ENCODE measurements around the gene AKT1. TPM values are rescaled to one million over a fixed set of nuclear protein-coding genes. Genes with fewer than 3 reads are reported as not detected.

Gene AKT1
- total RNA-seq, 3 donors from 2014 or later: 91.9 to 119 (median 116) TPM

- no peak for TF ChIP-seq POLR2AphosphoS5 (IDR thresholded peaks at IDR 0.05)
- no peak for TF ChIP-seq CTCF (IDR thresholded peaks at IDR 0.05)
- TF ChIP-seq POLR2A (IDR thresholded peaks at IDR 0.05): no peak
- Histone ChIP-seq H3K27ac (peak overlapping the region in 1 of 2 donors; percentile 29), H3K4me3 (no peak overlapping the region), H3K4me1 (peaks cover 28 to 56% of the 10 kb centered on the region in 2 donors), H3K27me3 (no peaks in the 10 kb centered on the region), H3K9me3 (no peaks in the 10 kb centered on the region), H3K36me3 (no peaks in the 10 kb centered on the region)
- DNase-seq (ENCODE audit: low spot score in 2 of 2): no peak
- intact Hi-C loops (cut with DNase I; ENCODE audit: low total_unique reads): no loop called here
These were observed 5.5 kb downstream of the AKT1 start for GRCh38 chr14:104789752-104790743.

DNA sequence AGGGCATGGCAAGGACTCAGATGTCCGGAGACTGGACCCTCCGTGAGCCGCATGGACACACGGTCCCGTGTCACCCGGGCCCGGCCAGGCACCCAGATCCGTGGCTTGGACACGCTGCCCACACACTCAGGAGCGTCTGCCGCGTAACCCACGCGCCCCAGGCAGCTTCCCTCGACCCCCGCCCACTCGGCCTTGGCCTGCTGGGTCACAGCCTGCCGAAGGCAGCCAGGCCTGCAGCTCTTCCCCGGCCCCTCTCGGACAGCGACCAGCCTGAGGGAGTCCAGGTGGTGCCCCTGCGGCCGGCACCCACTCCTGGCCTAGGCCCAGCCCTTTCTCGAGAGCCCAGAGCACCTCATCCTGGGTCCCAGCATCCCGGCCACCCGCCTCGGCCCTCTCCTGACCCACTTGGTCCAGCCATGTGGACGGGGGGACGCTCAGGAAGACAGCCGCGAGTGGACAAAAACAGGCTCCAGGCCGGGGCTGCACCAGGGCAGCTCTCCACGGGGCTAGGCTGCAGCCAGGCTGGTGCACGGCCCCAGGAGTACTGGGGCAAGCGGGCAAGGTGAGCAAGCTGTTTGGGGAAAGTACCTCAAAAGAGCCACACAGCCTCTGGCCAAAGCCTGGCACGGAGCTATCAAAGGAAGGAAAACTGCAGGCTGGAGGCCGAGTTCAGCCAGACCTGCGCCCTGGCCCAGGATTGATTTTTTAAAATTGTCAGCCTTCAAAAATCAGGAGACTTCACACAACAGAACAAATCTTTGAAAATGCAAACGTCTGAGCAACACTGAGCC is 6.5 kb downstream of the AKT1 start:
- no peaks in the 10 kb centered on the region for H3K9me3 ChIP-seq
- peak overlapping the region in 1 of 3 donors; percentile 39 for H3K4me3 ChIP-seq
- intact Hi-C loops (cut with DNase I; ENCODE audit: low total_unique reads): no loop called here
- no peak for DNase-seq (ENCODE audit: low spot score in 2 of 2)
- no peaks in the 10 kb centered on the region for H3K36me3 ChIP-seq
- H3K27ac ChIP-seq: peak overlapping the region in 1 of 2 donors; percentile 73
- no peaks in the 10 kb centered on the region for H3K27me3 ChIP-seq
- H3K4me1 ChIP-seq: peaks cover 32 to 60% of the 10 kb centered on the region in 2 donors
- no peak for TF ChIP-seq POLR2A (IDR thresholded peaks at IDR 0.05)
- TF ChIP-seq POLR2AphosphoS5 (IDR thresholded peaks at IDR 0.05): no peak
- no peak for TF ChIP-seq CTCF (IDR thresholded peaks at IDR 0.05)

DNA sequence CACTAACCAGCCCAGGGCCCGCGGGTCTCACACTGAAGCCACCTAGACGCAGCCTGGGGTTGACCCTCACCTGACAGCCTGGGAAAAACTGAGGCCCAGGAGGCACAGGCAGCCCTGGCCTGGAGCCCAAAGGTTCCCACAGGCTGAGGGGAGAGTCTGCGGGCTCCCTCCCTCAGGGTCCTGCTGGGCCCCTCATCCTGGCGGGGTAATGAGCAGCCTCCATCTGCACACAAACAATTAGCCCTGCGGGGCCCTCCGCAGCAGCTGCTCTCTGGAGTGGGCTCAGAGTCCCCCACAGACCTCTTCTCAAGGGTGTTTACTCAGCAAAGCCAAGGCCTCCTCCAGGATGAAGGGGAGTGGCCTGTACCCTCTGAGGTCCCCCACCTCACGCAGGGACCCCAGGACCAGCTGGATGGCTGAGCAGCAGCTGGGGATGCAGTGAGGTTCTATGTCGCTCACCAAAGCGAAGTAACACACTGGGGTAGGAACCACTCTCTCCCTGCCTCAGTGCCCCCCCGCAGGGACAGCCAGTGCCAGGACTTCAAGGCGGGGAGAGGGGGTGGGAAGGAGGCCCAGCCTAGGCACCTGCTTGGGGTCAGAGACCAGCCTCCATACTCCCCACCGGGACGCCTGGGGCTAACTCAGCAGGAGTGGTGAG is 7.3 kb downstream of the AKT1 start:
- Histone ChIP-seq H3K27me3 (no peaks in the 10 kb centered on the region), H3K9me3 (no peaks in the 10 kb centered on the region), H3K4me3 (no peak overlapping the region), H3K36me3 (no peaks in the 10 kb centered on the region), H3K27ac (peak overlapping the region in 1 of 2 donors; percentile 73), H3K4me1 (peaks cover 32 to 52% of the 10 kb centered on the region in 2 donors)
- intact Hi-C loops (cut with DNase I; ENCODE audit: low total_unique reads): no loop called here
- DNase-seq (ENCODE audit: low spot score in 2 of 2): no peak
- TF ChIP-seq POLR2AphosphoS5 (IDR thresholded peaks at IDR 0.05) (no peak), CTCF (IDR thresholded peaks at IDR 0.05) (no peak), POLR2A (IDR thresholded peaks at IDR 0.05) (no peak)

DNA sequence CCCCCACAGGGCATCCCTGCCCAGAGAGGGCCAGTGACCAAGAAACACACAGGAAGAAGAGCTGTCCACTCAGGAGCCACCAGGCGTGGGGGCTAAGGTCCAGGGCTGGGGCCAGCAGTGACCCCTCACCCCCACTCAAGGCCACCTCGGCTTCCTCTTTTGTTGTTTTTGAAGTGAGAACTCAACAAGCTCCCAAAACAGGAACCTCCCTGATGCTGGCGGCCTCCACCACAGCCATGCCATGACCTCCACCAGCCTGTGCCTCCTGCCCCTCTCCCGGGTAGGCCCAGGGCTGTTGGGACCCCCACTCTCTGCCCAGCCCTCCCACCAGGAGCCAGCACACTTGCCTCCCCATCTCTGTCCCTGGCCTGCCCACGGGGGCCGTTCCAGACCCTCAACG is 7.8 kb downstream of the AKT1 start:
- H3K4me1 ChIP-seq: peaks cover 32 to 48% of the 10 kb centered on the region in 2 donors
- no peak overlapping the region for H3K4me3 ChIP-seq
- intact Hi-C loops (cut with DNase I; ENCODE audit: low total_unique reads): no loop called here
- peak overlapping the region; percentile 54 to 73 for H3K27ac ChIP-seq
- no peaks in the 10 kb centered on the region for H3K9me3 ChIP-seq
- no peaks in the 10 kb centered on the region for H3K27me3 ChIP-seq
- no peak for TF ChIP-seq POLR2A (IDR thresholded peaks at IDR 0.05)
- no peak for TF ChIP-seq CTCF (IDR thresholded peaks at IDR 0.05)
- no peak for TF ChIP-seq POLR2AphosphoS5 (IDR thresholded peaks at IDR 0.05)
- no peaks in the 10 kb centered on the region for H3K36me3 ChIP-seq
- DNase-seq (ENCODE audit: low spot score in 2 of 2): no peak
